K562 (cell line): ENCODE data around the gene BZW1. TPM values are rescaled to one million over a fixed set of nuclear protein-coding genes. Genes with fewer than 3 reads are reported as not detected.
"Not testable (repeated sequence)": the region's sequence is repeated elsewhere in the genome, so short reads cannot be mapped to it uniquely, and the experiment has no call there.

Source experiments
- ATAC-seq: fragments of 200-7000 bp; cut with Tn5 transposase; 3 replicates; pipeline ENCODE4 v1.9.1; 2020; ENCODE audit warnings: moderate library complexity
- BruUV-seq: library from RNA; stranded (reverse); fragments of 400-500 nt; replicated peaks from 2 replicates; lab custom pipeline; 2021; lab: Mats Ljungman, UMichigan
- CTCF ChIA-PET: fragments of 300-600 bp; formaldehyde crosslinking; extraction: SDS; loops from one replicate; lab custom pipeline; 2021; ENCODE audit warnings: low intra/inter-chr PET ratio; lab: Yijun Ruan, JAX
- POLR2A ChIA-PET: fragments of 300-600, 350-650 bp; sonication (Branson Sonifier 250); formaldehyde crosslinking; extraction: SDS; loops from one replicate; lab custom pipeline; 2021; ENCODE audit warnings: antibody characterized with exemption, inconsistent platforms; lab: Yijun Ruan, JAX
- DNase-seq, 4 experiments: peaks; one replicate each; pipeline versions ENCODE4 v3.0.0 to v3.0.0-alpha.2; 2011 to 2018; ENCODE audit warnings: low spot score in 3 of 4, mixed read lengths in 3 of 4; ENCODE audit errors: extremely low read depth in 1 of 4
- FAIRE-seq: peaks from 2 replicates; lab custom pipeline; 2011; peaks lifted over from hg19 to GRCh38; lab: Jason Lieb, UNC
- H2AFZ ChIP-seq: 2 replicates; pipeline ENCODE4 v1.6.0; 2011; ENCODE audit warnings: low read depth, low read length, control low read depth, inconsistent platforms
- H3K27ac ChIP-seq: fragments of 200-600 bp; 3 replicates; pipeline ENCODE4 v1.8.0; 2011; ENCODE audit warnings: low read depth, mild to moderate bottlenecking, control low read depth, inconsistent platforms, low read length, moderate library complexity, mixed read lengths; ENCODE audit errors: extremely low read depth
- H3K27me3 ChIP-seq, 2 experiments: fragments of 300-600 bp in 1 of 2; 2 replicates in 1 of 2; 3 replicates in 1 of 2; pipeline versions ENCODE4 v1.6.0 to v1.8.0; 2011; ENCODE audit warnings: inconsistent platforms in 2 of 2, low read length in 2 of 2, mild to moderate bottlenecking in 1 of 2, mixed read lengths in 1 of 2, moderate library complexity in 1 of 2; ENCODE audit not compliant: control insufficient read depth in 2 of 2, insufficient read depth in 2 of 2
- H3K36me3 ChIP-seq: fragments of 300-600 bp; 3 replicates; pipeline ENCODE4 v1.8.0; 2011; ENCODE audit warnings: mild to moderate bottlenecking, low read length, inconsistent platforms; ENCODE audit not compliant: control insufficient read depth, insufficient read depth
- H3K4me1 ChIP-seq, 2 experiments: fragments of 200-600 bp in 1 of 2; replicated peaks in 1 of 2; 2 replicates in 1 of 2; 3 replicates in 1 of 2; pipeline versions ENCODE4 v1.5.1 to v1.8.0; 2011; ENCODE audit warnings: inconsistent platforms in 2 of 2, low read length in 2 of 2, mild to moderate bottlenecking in 1 of 2, mixed read lengths in 1 of 2, moderate library complexity in 1 of 2; ENCODE audit not compliant: control insufficient read depth in 2 of 2, insufficient read depth in 2 of 2
- H3K4me2 ChIP-seq: 2 replicates; pipeline ENCODE4 v1.6.1; 2011; ENCODE audit warnings: low read length, control low read depth, inconsistent platforms, mixed read lengths; ENCODE audit not compliant: insufficient read depth
- H3K4me3 ChIP-seq: fragments of 200-600 bp; sonication (generic), shearing (Covaris generic); 2 replicates; pipeline ENCODE4 v1.5.1; 2016; ENCODE audit warnings: control low read depth, inconsistent platforms
- H3K79me2 ChIP-seq: fragments of 200-600 bp; 3 replicates; pipeline ENCODE4 v1.8.0; 2011; ENCODE audit warnings: low read length, inconsistent platforms; ENCODE audit not compliant: control insufficient read depth, insufficient read depth
- H3K9ac ChIP-seq, 2 experiments: 2 replicates each; pipeline versions ENCODE4 v1.6.0 to v1.6.1; 2011; ENCODE audit warnings: low read depth in 2 of 2, low read length in 2 of 2, control low read depth in 1 of 2, inconsistent platforms in 1 of 2, mild to moderate bottlenecking in 1 of 2, mixed read lengths in 1 of 2; ENCODE audit not compliant: insufficient read depth in 1 of 2
- H3K9me1 ChIP-seq: one replicate; pipeline ENCODE4 v1.6.0; 2011; ENCODE audit warnings: inconsistent platforms, mild to moderate bottlenecking, low read length, moderate library complexity; ENCODE audit not compliant: control insufficient read depth, insufficient read depth
- H3K9me3 ChIP-seq: replicated peaks from 2 replicates; pipeline ENCODE4 v1.5.1; 2011; ENCODE audit warnings: low read depth, low read length, inconsistent platforms; ENCODE audit not compliant: control insufficient read depth, insufficient read depth
- H4K20me1 ChIP-seq: replicated peaks from 2 replicates; pipeline ENCODE4 v1.6.1; 2011; ENCODE audit warnings: low read length, inconsistent platforms, mixed read lengths; ENCODE audit not compliant: control insufficient read depth, insufficient read depth
- BCOR ChIP-seq: fragments of 450-650 bp; IDR thresholded peaks from 2 replicates; pipeline ENCODE4 v1.6.1; 2016
- CBX3 ChIP-seq, 2 experiments: IDR thresholded peaks; 1 replicate in 1 of 2; 2 replicates in 1 of 2; pipeline ENCODE4 v1.6.1; 2012; ENCODE audit warnings: inconsistent platforms in 2 of 2, low read length in 2 of 2, borderline replicate concordance in 1 of 2, control low read depth in 1 of 2
- CHD4 ChIP-seq: fragments of 200-600 bp; sonication (generic); IDR thresholded peaks from 3 replicates; pipeline ENCODE4 v1.6.1; 2012; ENCODE audit warnings: low read depth, mild to moderate bottlenecking, mixed read lengths, low read length, inconsistent platforms; ENCODE audit not compliant: insufficient read depth, insufficient replicate concordance, poor library complexity, severe bottlenecking
- GTF2E2 ChIP-seq: fragments of 200-800 bp; sonication (Bioruptor generic); IDR thresholded peaks from 2 replicates; pipeline ENCODE4 v1.6.1; 2016; ENCODE audit warnings: missing genetic modification characterization, missing compliant biosample characterization
- HDAC2 ChIP-seq: fragments of 450-650 bp; IDR thresholded peaks from 2 replicates; pipeline ENCODE4 v1.6.1; 2016; ENCODE audit warnings: mild to moderate bottlenecking
- KDM1A ChIP-seq, 2 experiments: fragments of 450-650 bp; IDR thresholded peaks; 2 replicates each; pipeline ENCODE4 v1.6.1; 2016; ENCODE audit warnings: mild to moderate bottlenecking in 2 of 2
- MEF2A ChIP-seq: IDR thresholded peaks from 2 replicates; pipeline ENCODE4 v1.6.1; 2011; ENCODE audit warnings: low read depth, mild to moderate bottlenecking, low read length, moderate library complexity; ENCODE audit not compliant: control insufficient read depth
- PKNOX1 ChIP-seq: fragments of 450-650 bp; IDR thresholded peaks from 2 replicates; pipeline ENCODE4 v1.6.1; 2016
- RBM22 ChIP-seq: fragments of 200-400 bp; formaldehyde crosslinking; IDR thresholded peaks from 2 replicates; pipeline ENCODE4 v1.6.1; 2018; ENCODE audit warnings: low read length, low read depth; ENCODE audit not compliant: poor library complexity, severe bottlenecking
- RBM25 ChIP-seq: fragments of 200-400 bp; formaldehyde crosslinking; IDR thresholded peaks from 2 replicates; pipeline ENCODE4 v1.6.1; 2018; ENCODE audit warnings: low read length, low read depth, moderate library complexity; ENCODE audit not compliant: severe bottlenecking
- SMARCA5 ChIP-seq: fragments of 450-650 bp; IDR thresholded peaks from 2 replicates; pipeline ENCODE4 v1.6.1; 2016
- SMC3 ChIP-seq: conservative IDR thresholded peaks from 2 replicates; pipeline ENCODE4 v1.6.1; 2011; ENCODE audit warnings: low read depth, low read length, improper control_type of control experiment; ENCODE audit not compliant: insufficient read depth
- ZNF431 ChIP-seq: sonication (generic); formaldehyde crosslinking; IDR thresholded peaks from 2 replicates; pipeline ENCODE4 v1.8.0; 2022; ENCODE audit warnings: mild to moderate bottlenecking, missing genetic modification reagents
- ZNF644 ChIP-seq: fragments of 200-800 bp; sonication (Bioruptor generic); IDR thresholded peaks from 2 replicates; pipeline ENCODE4 v1.6.1; 2016; ENCODE audit warnings: low read depth, missing genetic modification characterization, missing compliant biosample characterization
- WGBS: fragments of 100-300 bp; shearing (Covaris generic); methylation state at CpG from one replicate; pipeline ENCODE4 v1.1.6; 2016; ENCODE audit warnings: low coverage, mixed read lengths; ENCODE audit not compliant: insufficient coverage; ENCODE audit errors: missing lambda C conversion rate; 5-methylcytosine and 5-hydroxymethylcytosine counted together
- in situ Hi-C: fragments of 300-500 bp; cut with MboI; formaldehyde crosslinking; loops from 4 replicates; pipeline ENCODE4 v1.15.0; 2018; ENCODE audit warnings: inconsistent platforms, mixed read lengths
- intact Hi-C: fragments of 100-400 bp; cut with micrococcal nuclease; formaldehyde crosslinking; loops from 2 replicates; pipeline ENCODE4 v1.14.2; 2022
- polyA plus RNA-seq, 8 experiments: library from polyadenylated mRNA; depleted of rRNA in 4 of 8; stranded (reverse) in 5 of 8; unstranded in 3 of 8; fragments of >200 nt; fragmentation: Nextera tagmentation in 2 of 8; fragmentation: Illumina TruSeq in 1 of 8; extraction: Ambion mirVana in 2 of 8; extraction: Trizol in 1 of 8; gene quantifications; 2 replicates each; pipeline versions ENCODE4 v1.2.1 to v1.2.3, GENCODE V29; 2011 to 2014; ENCODE audit warnings: inconsistent platforms in 1 of 8, missing spikeins in 1 of 8
- total RNA-seq, 7 experiments: library from RNA; depleted of rRNA in 6 of 7; stranded (reverse); fragments of >200 nt in 6 of 7; fragmentation: Illumina TruSeq in 2 of 7; extraction: Trizol in 2 of 7; gene quantifications; 2 replicates each; pipeline versions ENCODE4 v1.2.1 to v1.2.3, GENCODE V29; 2011 to 2021; ENCODE audit warnings: low replicate concordance in 1 of 7

BZW1 gene
- total and polyA plus RNA-seq, 9 of the 15 experiments (the other 6 are each of a cell fraction or from before 2014, with no cell fraction given), result 110 to 244 (median 198) TPM

GRCh38 chr2:200801431-200801830 is 10.3 kb upstream of the BZW1 start:
- ATAC-seq (peak; percentile 56), FAIRE-seq (peak; percentile 85)
- peak; percentile 92 for TF ChIP-seq ZNF431
- BruUV-seq, DNase-seq, H3K9me3 ChIP-seq, CTCF ChIA-PET, H3K4me2 ChIP-seq, H3K79me2 ChIP-seq, H3K9ac ChIP-seq, in situ Hi-C loops, H3K36me3 ChIP-seq, POLR2A ChIA-PET, intact Hi-C loops, H4K20me1 ChIP-seq, H3K9me1 ChIP-seq, H2AFZ ChIP-seq, H3K4me3 ChIP-seq, H3K27me3 ChIP-seq, H3K27ac ChIP-seq: not testable (repeated sequence)
- no CpG with 5 or more reads among the region's 1 CpG for WGBS
- peaks cover 4 to 13% of the 10 kb centered on the region in 2 experiments; a peak in 3 of 5 replicates for H3K4me1 ChIP-seq

- Histone ChIP-seq H2AFZ (peak overlapping the region; percentile 94; the same call in 1 of the 2 replicates), H3K4me3 (no peak overlapping the region), H3K36me3 (peaks cover 20% of the 10 kb centered on the region), H3K4me1 (peaks cover 0 to 7% of the 10 kb centered on the region in 2 experiments; a peak in 3 of 5 replicates), H3K9me1 (no peaks in the 10 kb centered on the region), H4K20me1 (peaks cover 14% of the 10 kb centered on the region), H3K9ac (peak overlapping the region in 1 of 2 experiments; percentile 53; a peak in 1 of 4 replicates), H3K79me2 (peaks cover 33% of the 10 kb centered on the region), H3K27ac (no peak overlapping the region; the same call in 2 of the 3 replicates), H3K9me3 (no peaks in the 10 kb centered on the region), H3K27me3 (no peaks in the 10 kb centered on the region), H3K4me2 (peak overlapping the region; percentile 96; the same call in 1 of the 2 replicates)
- FAIRE-seq (no peak), DNase-seq (no peak), ATAC-seq (no peak)
- POLR2A ChIA-PET, result interaction anchor here (1.3 kb wide), 1 partner anchor 10 kb away, joined by 3 read pairs; no protein-coding TSS in a partner anchor
- intact Hi-C loops, result loop anchor here (2.0 to 5.0 kb wide), 4 partner anchors 42 to 79 kb away; partner anchors contain the start of genes CLK1, NIF3L1 and PPIL3
- BruUV-seq, result no TSS peak
- WGBS, result 71% methylated on average over 7 of the region's 7 CpGs
- in situ Hi-C loops, result no loop called here
- CTCF ChIA-PET, result interaction anchor here (0.5 kb wide), 1 partner anchor 113 kb away, joined by 3 read pairs; no protein-coding TSS in a partner anchor
- TF ChIP-seq GTF2E2 (tag) (no peak), BCOR (peak; percentile 92), SMARCA5 (0 out of 2 replicates have a peak, but pooled peaks have one; percentile 40), PKNOX1 (0 out of 2 replicates have a peak, but pooled peaks have one; percentile 12), HDAC2 (peak; percentile 82), SMC3 (no peak), RBM22 (no peak), CBX3 (IDR thresholded peaks at IDR 0.05; ENCODE audit: borderline replicate concordance in 1 of 2, low read length in 2 of 2) (0 out of 3 replicates have a peak, but pooled peaks of 1 of the 2 experiments have one; percentile 35), MEF2A (no peak), ZNF644 (tag) (no peak), RBM25 (peak; percentile 92), KDM1A (IDR thresholded peaks at IDR 0.05) (peak; percentile 62 to 82), CHD4 (peak; percentile 52)
Measured at GRCh38 chr2:200809506-200810251, 2.0 kb upstream of the BZW1 start.
